Naive thymus-derived CD8-positive, alpha-beta T cell (primary cell): Measurements from ENCODE around the gene GYPC. TPM values are rescaled to one million over a fixed set of nuclear protein-coding genes. Genes with fewer than 3 reads are reported as not detected.
"Not testable (repeated sequence)": the region's sequence is repeated elsewhere in the genome, so short reads cannot be mapped to it uniquely, and the experiment has no call there.

ENCODE experiments used
- ATAC-seq, 2 donors: fragments of 150-1000 bp; cut with Tn5 transposase in 1 of 2; sonication (Bioruptor Pico), chemical (Tn5 transposase) in 1 of 2; 1 replicate in 1 of 2; 2 replicates in 1 of 2; pipeline ENCODE4 v1.10.0; 2021; ENCODE audit warnings: mild to moderate bottlenecking in 2 of 2, moderate library complexity in 2 of 2
- POLR2A ChIA-PET: fragments of 350-600 bp; sonication (Branson Sonifier 250); formaldehyde crosslinking; loops from one replicate; lab custom pipeline; 2021; ENCODE audit warnings: antibody characterized with exemption; lab: Charles Lee
- DNase-seq, 10 donors: peaks; one replicate each; pipeline versions ENCODE4 v3.0.0 to v3.0.0-alpha.2; 2020 to 2022
- H3K27ac Mint-ChIP-seq, 10 donors: one replicate each; pipeline ENCODE4 v1.8.0; 2020 to 2022; ENCODE audit warnings: mild to moderate bottlenecking in 10 of 10, mixed read lengths in 10 of 10, moderate library complexity in 4 of 10, inconsistent platforms in 1 of 10
- H3K27me3 Mint-ChIP-seq, 5 donors: one replicate each; pipeline ENCODE4 v1.8.0; 2021 to 2022; ENCODE audit warnings: mixed read lengths in 5 of 5
- H3K36me3 Mint-ChIP-seq, 3 donors: one replicate each; pipeline ENCODE4 v1.8.0; 2020 to 2022; ENCODE audit warnings: mixed read lengths in 3 of 3, mild to moderate bottlenecking in 2 of 3, inconsistent platforms in 1 of 3
- H3K4me1 Mint-ChIP-seq, 4 donors: one replicate each; pipeline ENCODE4 v1.8.0; 2021 to 2022; ENCODE audit warnings: mixed read lengths in 4 of 4
- H3K4me3 Mint-ChIP-seq, 10 donors: one replicate each; pipeline ENCODE4 v1.8.0; 2020 to 2022; ENCODE audit warnings: mild to moderate bottlenecking in 10 of 10, mixed read lengths in 10 of 10, moderate library complexity in 6 of 10, inconsistent platforms in 1 of 10
- H3K9me3 Mint-ChIP-seq, 9 donors: one replicate each; pipeline ENCODE4 v1.8.0; 2020 to 2022; ENCODE audit warnings: mixed read lengths in 9 of 9, mild to moderate bottlenecking in 3 of 9, inconsistent platforms in 1 of 9, moderate library complexity in 1 of 9
- polyA plus RNA-seq, 3 donors: library from polyadenylated mRNA; unstranded; fragments of 300-500 nt; fragmentation: Illumina TruSeq; gene quantifications; one replicate each; pipeline ENCODE4 v1.2.3, GENCODE V29; 2021
- total RNA-seq, 8 experiments: library from RNA in 2 of 8; stranded (reverse) in 2 of 8; gene quantifications; one replicate each; pipeline ENCODE4 v1.2.3 and lab custom pipeline; 2021 to 2026

GYPC gene
- total and polyA plus RNA-seq, 5 experiments from 2014 or later: 151 to 303 (median 199) TPM

GRCh38 chr2:126641294-126641693, 14.7 kb upstream of the GYPC start:
- H3K27ac Mint-ChIP-seq, H3K36me3 Mint-ChIP-seq, H3K27me3 Mint-ChIP-seq, H3K9me3 Mint-ChIP-seq, POLR2A ChIA-PET, ATAC-seq, DNase-seq, H3K4me3 Mint-ChIP-seq: not testable (repeated sequence)
- H3K4me1 Mint-ChIP-seq: peaks cover 1 to 18% (median 10%) of the 10 kb centered on the region in 4 donors

- Mint-ChIP-seq H3K4me1 (peaks cover 1 to 18% (median 10%) of the 10 kb centered on the region in 4 donors), H3K27me3 (peaks cover 0 to 2% (median 0%) of the 10 kb centered on the region in 5 donors), H3K9me3 (no peaks in the 10 kb centered on the region), H3K36me3 (no peaks in the 10 kb centered on the region), H3K4me3 (no peak overlapping the region), H3K27ac (peak overlapping the region in 2 of 10 donors; percentile 14 to 75)
- DNase-seq (no peak), ATAC-seq (no peak)
- POLR2A ChIA-PET: interaction anchor here (1.0 kb wide), 1 partner anchor 16 kb away, joined by 3 read pairs; no protein-coding TSS in a partner anchor
These were observed 13.9 kb upstream of the GYPC start for GRCh38 chr2:126642031-126642430.

- Mint-ChIP-seq H3K27ac (peak overlapping the region in 1 of 10 donors; percentile 29), H3K36me3 (no peaks in the 10 kb centered on the region), H3K9me3 (peaks cover 0 to 2% (median 0%) of the 10 kb centered on the region in 9 donors), H3K4me1 (peaks cover 1 to 18% (median 10%) of the 10 kb centered on the region in 4 donors), H3K27me3 (peaks cover 0 to 2% (median 0%) of the 10 kb centered on the region in 5 donors), H3K4me3 (no peak overlapping the region)
- no peak for ATAC-seq
- POLR2A ChIA-PET: no interaction called here
- DNase-seq: no peak
These were observed 12.5 kb upstream of the GYPC start for GRCh38 chr2:126643431-126643830.

- Mint-ChIP-seq H3K27me3 (peaks cover 0 to 2% (median 0%) of the 10 kb centered on the region in 5 donors), H3K36me3 (no peaks in the 10 kb centered on the region), H3K9me3 (peaks cover 0 to 2% (median 0%) of the 10 kb centered on the region in 9 donors), H3K4me3 (no peak overlapping the region), H3K4me1 (peaks cover 1 to 18% (median 10%) of the 10 kb centered on the region in 4 donors), H3K27ac (peak overlapping the region in 1 of 10 donors; percentile 29)
- POLR2A ChIA-PET: no interaction called here
- ATAC-seq (no peak), DNase-seq (no peak)
These were observed 12.0 kb upstream of the GYPC start for GRCh38 chr2:126643972-126644371.

GRCh38 chr2:126644630-126645191, 11.2 kb upstream of the GYPC start:
- Mint-ChIP-seq H3K9me3 (peaks cover 0 to 2% (median 0%) of the 10 kb centered on the region in 9 donors), H3K27ac (peak overlapping the region in 5 of 10 donors; percentile 26 to 90 (median 75)), H3K4me1 (peaks cover 1 to 18% (median 10%) of the 10 kb centered on the region in 4 donors), H3K4me3 (no peak overlapping the region), H3K36me3 (no peaks in the 10 kb centered on the region), H3K27me3 (peaks cover 0 to 2% (median 0%) of the 10 kb centered on the region in 5 donors)
- POLR2A ChIA-PET: no interaction called here
- ATAC-seq (no peak), DNase-seq (no peak)

GRCh38 chr2:126645211-126645618, 10.7 kb upstream of the GYPC start:
- POLR2A ChIA-PET: no interaction called here
- H3K9me3 Mint-ChIP-seq: peaks cover 0 to 2% (median 0%) of the 10 kb centered on the region in 9 donors
- H3K4me1 Mint-ChIP-seq: peaks cover 1 to 18% (median 10%) of the 10 kb centered on the region in 4 donors
- peaks cover 0 to 2% (median 0%) of the 10 kb centered on the region in 5 donors for H3K27me3 Mint-ChIP-seq
- H3K36me3 Mint-ChIP-seq: no peaks in the 10 kb centered on the region
- DNase-seq (no peak), ATAC-seq (no peak)
- H3K27ac Mint-ChIP-seq: peak overlapping the region in 2 of 10 donors; percentile 75 to 90
- no peak overlapping the region for H3K4me3 Mint-ChIP-seq

- ATAC-seq: no peak
These were observed 9.9 kb upstream of the GYPC start for GRCh38 chr2:126646026-126646425.

GRCh38 chr2:126647714-126648344, 8.1 kb upstream of the GYPC start:
- ATAC-seq, DNase-seq, H3K27me3 Mint-ChIP-seq, H3K4me3 Mint-ChIP-seq, POLR2A ChIA-PET, H3K36me3 Mint-ChIP-seq, H3K27ac Mint-ChIP-seq: not testable (repeated sequence)
- Mint-ChIP-seq H3K9me3 (peaks cover 0 to 11% (median 5%) of the 10 kb centered on the region in 9 donors), H3K4me1 (peaks cover 0 to 18% (median 10%) of the 10 kb centered on the region in 4 donors)

More at GRCh38 chr2:126646026-126646425, 9.9 kb upstream of the GYPC start:
- POLR2A ChIA-PET: no interaction called here
- Mint-ChIP-seq H3K4me3 (no peak overlapping the region), H3K9me3 (peaks cover 0 to 7% (median 3%) of the 10 kb centered on the region in 9 donors), H3K36me3 (peaks cover 0 to 6% (median 0%) of the 10 kb centered on the region in 3 donors), H3K27me3 (peaks cover 0 to 2% (median 0%) of the 10 kb centered on the region in 5 donors), H3K27ac (no peak overlapping the region), H3K4me1 (peaks cover 0 to 18% (median 10%) of the 10 kb centered on the region in 4 donors)
- no peak for DNase-seq

GRCh38 chr2:126648345-126648786, 7.6 kb upstream of the GYPC start:
- H3K27me3 Mint-ChIP-seq, POLR2A ChIA-PET, ATAC-seq, H3K27ac Mint-ChIP-seq, H3K4me3 Mint-ChIP-seq, DNase-seq, H3K36me3 Mint-ChIP-seq: not testable (repeated sequence)
- H3K9me3 Mint-ChIP-seq: peaks cover 0 to 11% (median 5%) of the 10 kb centered on the region in 9 donors
- peaks cover 0 to 18% (median 10%) of the 10 kb centered on the region in 4 donors for H3K4me1 Mint-ChIP-seq

- peaks cover 0 to 18% (median 15%) of the 10 kb centered on the region in 4 donors for H3K4me1 Mint-ChIP-seq
- DNase-seq (no peak), ATAC-seq (no peak)
- H3K27me3 Mint-ChIP-seq: no peaks in the 10 kb centered on the region
- peaks cover 0 to 11% (median 5%) of the 10 kb centered on the region in 9 donors for H3K9me3 Mint-ChIP-seq
- peaks cover 0 to 7% (median 0%) of the 10 kb centered on the region in 3 donors for H3K36me3 Mint-ChIP-seq
- H3K4me3 Mint-ChIP-seq: no peak overlapping the region
- POLR2A ChIA-PET: no interaction called here
- no peak overlapping the region for H3K27ac Mint-ChIP-seq
These were observed 6.9 kb upstream of the GYPC start for GRCh38 chr2:126649101-126649500.

GRCh38 chr2:126650994-126651393, 5.0 kb upstream of the GYPC start:
- ATAC-seq (no peak), DNase-seq (no peak)
- peaks cover 0 to 7% (median 0%) of the 10 kb centered on the region in 3 donors for H3K36me3 Mint-ChIP-seq
- H3K27me3 Mint-ChIP-seq: no peaks in the 10 kb centered on the region
- H3K4me3 Mint-ChIP-seq: no peak overlapping the region
- H3K4me1 Mint-ChIP-seq: peaks cover 9 to 21% (median 18%) of the 10 kb centered on the region in 4 donors
- POLR2A ChIA-PET: no interaction called here
- peaks cover 0 to 11% (median 5%) of the 10 kb centered on the region in 9 donors for H3K9me3 Mint-ChIP-seq
- no peak overlapping the region for H3K27ac Mint-ChIP-seq

- POLR2A ChIA-PET: no interaction called here
- H3K4me1 Mint-ChIP-seq: peaks cover 10 to 21% (median 20%) of the 10 kb centered on the region in 4 donors
- H3K27me3 Mint-ChIP-seq: no peaks in the 10 kb centered on the region
- H3K4me3 Mint-ChIP-seq: no peak overlapping the region
- ATAC-seq: no peak
- H3K9me3 Mint-ChIP-seq: peaks cover 0 to 11% (median 5%) of the 10 kb centered on the region in 9 donors
- H3K36me3 Mint-ChIP-seq: peaks cover 0 to 12% (median 0%) of the 10 kb centered on the region in 3 donors
- no peak for DNase-seq
- H3K27ac Mint-ChIP-seq: peak overlapping the region in 1 of 10 donors; percentile 11
These were observed 3.6 kb upstream of the GYPC start for GRCh38 chr2:126652323-126652891.
